Dendritic cell treated with granulocyte-macrophage colony-stimulating factor and Interleukin-4, amounts not matched to agents 40 ng/mL and 50 ng/mL, for 4 days (primary cell): ENCODE measurements around the gene VGLL4.
A peak's percentile ranks its signal among the peaks of the same experiment; 100 is the strongest.
"Not testable (repeated sequence)": the region's sequence is repeated elsewhere in the genome, so short reads cannot be mapped to it uniquely, and the experiment has no call there.

Experiments
- H3K27ac Mint-ChIP-seq: one replicate; pipeline ENCODE4 v1.8.0; 2022; ENCODE audit warnings: mild to moderate bottlenecking, mixed read lengths
- H3K27me3 Mint-ChIP-seq: one replicate; pipeline ENCODE4 v1.8.0; 2022; ENCODE audit warnings: mild to moderate bottlenecking, mixed read lengths
- H3K36me3 Mint-ChIP-seq: one replicate; pipeline ENCODE4 v1.8.0; 2022; ENCODE audit warnings: low read depth, mixed read lengths
- H3K4me1 Mint-ChIP-seq: one replicate; pipeline ENCODE4 v1.8.0; 2022; ENCODE audit warnings: low read depth, mixed read lengths
- H3K4me3 Mint-ChIP-seq: one replicate; pipeline ENCODE4 v1.8.0; 2022; ENCODE audit warnings: mild to moderate bottlenecking, moderate library complexity, mixed read lengths
- H3K9me3 Mint-ChIP-seq: one replicate; pipeline ENCODE4 v1.8.0; 2022; ENCODE audit warnings: mixed read lengths
- intact Hi-C: fragments of 100-400 bp; cut with micrococcal nuclease; formaldehyde crosslinking; loops from one replicate; pipeline ENCODE4 v1.15.0; 2022

Gene VGLL4

GRCh38 chr3:11602239-11602840, 41.4 kb downstream of the VGLL4 start:
- peaks cover 11% of the 10 kb centered on the region for H3K9me3 Mint-ChIP-seq
- H3K36me3 Mint-ChIP-seq: peaks cover 56% of the 10 kb centered on the region
- H3K27ac Mint-ChIP-seq: no peak overlapping the region
- peaks cover 5% of the 10 kb centered on the region for H3K4me1 Mint-ChIP-seq
- no peak overlapping the region for H3K4me3 Mint-ChIP-seq
- no peaks in the 10 kb centered on the region for H3K27me3 Mint-ChIP-seq
- intact Hi-C loops: no loop called here

GRCh38 chr3:11601446-11602238, 42.1 kb downstream of the VGLL4 start:
- no peak overlapping the region for H3K4me3 Mint-ChIP-seq
- no peaks in the 10 kb centered on the region for H3K27me3 Mint-ChIP-seq
- intact Hi-C loops: no loop called here
- peaks cover 5% of the 10 kb centered on the region for H3K4me1 Mint-ChIP-seq
- H3K9me3 Mint-ChIP-seq: peaks cover 13% of the 10 kb centered on the region
- peaks cover 56% of the 10 kb centered on the region for H3K36me3 Mint-ChIP-seq
- H3K27ac Mint-ChIP-seq: no peak overlapping the region

- intact Hi-C loops: no loop called here
- H3K27ac Mint-ChIP-seq: peak overlapping the region; percentile 42
- H3K4me3 Mint-ChIP-seq: no peak overlapping the region
- H3K36me3 Mint-ChIP-seq: peaks cover 58% of the 10 kb centered on the region
- H3K27me3 Mint-ChIP-seq: no peaks in the 10 kb centered on the region
- peaks cover 5% of the 10 kb centered on the region for H3K4me1 Mint-ChIP-seq
- peaks cover 13% of the 10 kb centered on the region for H3K9me3 Mint-ChIP-seq
Observed at GRCh38 chr3:11600501-11601282, 43.0 kb downstream of the VGLL4 start.

- H3K4me3 Mint-ChIP-seq: no peak overlapping the region
- peaks cover 65% of the 10 kb centered on the region for H3K36me3 Mint-ChIP-seq
- H3K27ac Mint-ChIP-seq: no peak overlapping the region
- intact Hi-C loops: no loop called here
- H3K4me1 Mint-ChIP-seq: peaks cover 16% of the 10 kb centered on the region
- H3K27me3 Mint-ChIP-seq: no peaks in the 10 kb centered on the region
- peaks cover 13% of the 10 kb centered on the region for H3K9me3 Mint-ChIP-seq
Observed at GRCh38 chr3:11596387-11596786, 47.3 kb downstream of the VGLL4 start.

GRCh38 chr3:11595024-11595423, 48.7 kb downstream of the VGLL4 start:
- Mint-ChIP-seq H3K9me3 (peaks cover 13% of the 10 kb centered on the region), H3K36me3 (peaks cover 52% of the 10 kb centered on the region), H3K4me1 (peaks cover 22% of the 10 kb centered on the region)
- H3K4me3 Mint-ChIP-seq, intact Hi-C loops, H3K27me3 Mint-ChIP-seq, H3K27ac Mint-ChIP-seq: not testable (repeated sequence)

- Mint-ChIP-seq H3K4me3 (no peak overlapping the region), H3K36me3 (peaks cover 52% of the 10 kb centered on the region), H3K9me3 (peaks cover 13% of the 10 kb centered on the region), H3K4me1 (peaks cover 30% of the 10 kb centered on the region), H3K27ac (no peak overlapping the region), H3K27me3 (no peaks in the 10 kb centered on the region)
- intact Hi-C loops: no loop called here
Observed at GRCh38 chr3:11593318-11594034, 50.2 kb downstream of the VGLL4 start.

- intact Hi-C loops: no loop called here
- H3K36me3 Mint-ChIP-seq: peaks cover 52% of the 10 kb centered on the region
- H3K27me3 Mint-ChIP-seq: no peaks in the 10 kb centered on the region
- no peak overlapping the region for H3K27ac Mint-ChIP-seq
- peaks cover 6% of the 10 kb centered on the region for H3K9me3 Mint-ChIP-seq
- H3K4me1 Mint-ChIP-seq: peaks cover 38% of the 10 kb centered on the region
- H3K4me3 Mint-ChIP-seq: no peak overlapping the region
Observed at GRCh38 chr3:11592445-11593298, 51.0 kb downstream of the VGLL4 start.

- Mint-ChIP-seq H3K27ac (peak overlapping the region; percentile 61), H3K4me1 (peaks cover 40% of the 10 kb centered on the region), H3K9me3 (no peaks in the 10 kb centered on the region), H3K27me3 (no peaks in the 10 kb centered on the region), H3K4me3 (no peak overlapping the region), H3K36me3 (peaks cover 46% of the 10 kb centered on the region)
- intact Hi-C loops: no loop called here
Observed at GRCh38 chr3:11591391-11592282, 52.1 kb downstream of the VGLL4 start.

- H3K27me3 Mint-ChIP-seq: no peaks in the 10 kb centered on the region
- no peaks in the 10 kb centered on the region for H3K9me3 Mint-ChIP-seq
- H3K4me3 Mint-ChIP-seq: no peak overlapping the region
- H3K4me1 Mint-ChIP-seq: peaks cover 40% of the 10 kb centered on the region
- H3K27ac Mint-ChIP-seq: peak overlapping the region; percentile 61
- peaks cover 40% of the 10 kb centered on the region for H3K36me3 Mint-ChIP-seq
- intact Hi-C loops: no loop called here
Observed at GRCh38 chr3:11591002-11591355, 52.7 kb downstream of the VGLL4 start.

- Mint-ChIP-seq H3K4me3 (no peak overlapping the region), H3K9me3 (no peaks in the 10 kb centered on the region), H3K36me3 (peaks cover 38% of the 10 kb centered on the region), H3K27ac (no peak overlapping the region), H3K4me1 (peaks cover 45% of the 10 kb centered on the region), H3K27me3 (no peaks in the 10 kb centered on the region)
- intact Hi-C loops: no loop called here
Observed at GRCh38 chr3:11589706-11590105, 54.0 kb downstream of the VGLL4 start.

GRCh38 chr3:11588755-11589154, 55.0 kb downstream of the VGLL4 start:
- no peaks in the 10 kb centered on the region for H3K9me3 Mint-ChIP-seq
- no peak overlapping the region for H3K4me3 Mint-ChIP-seq
- peaks cover 34% of the 10 kb centered on the region for H3K36me3 Mint-ChIP-seq
- intact Hi-C loops: no loop called here
- H3K4me1 Mint-ChIP-seq: peaks cover 54% of the 10 kb centered on the region
- peak overlapping the region; percentile 11 for H3K27ac Mint-ChIP-seq
- H3K27me3 Mint-ChIP-seq: no peaks in the 10 kb centered on the region

GRCh38 chr3:11588338-11588737, 55.4 kb downstream of the VGLL4 start:
- no peak overlapping the region for H3K27ac Mint-ChIP-seq
- H3K9me3 Mint-ChIP-seq: no peaks in the 10 kb centered on the region
- H3K27me3 Mint-ChIP-seq: no peaks in the 10 kb centered on the region
- H3K4me1 Mint-ChIP-seq: peaks cover 55% of the 10 kb centered on the region
- intact Hi-C loops: no loop called here
- H3K4me3 Mint-ChIP-seq: no peak overlapping the region
- H3K36me3 Mint-ChIP-seq: peaks cover 30% of the 10 kb centered on the region
